Stimulated activated CD4-positive, alpha-beta T cell treated with anti-CD3 and anti-CD28 coated beads, Interleukin-15, amount 100 ng/mL, for 1 hour (primary cell): ENCODE data around the gene PRKAB1.

Experiments used
- DNase-seq, 2 donors: peaks; one replicate each; pipeline ENCODE4 v3.0.0-alpha.2; 2020; ENCODE audit warnings: low read depth in 1 of 2, low spot score in 1 of 2

PRKAB1 gene

GRCh38 chr12:119660076-119660475 lies 7.9 kb upstream of the PRKAB1 start:
- no peak for DNase-seq

GRCh38 chr12:119661882-119662281 lies 6.1 kb upstream of the PRKAB1 start:
- DNase-seq: no peak

- no peak for DNase-seq
Measured at GRCh38 chr12:119664642-119665041, 3.3 kb upstream of the PRKAB1 start.

- no peak for DNase-seq
Measured at GRCh38 chr12:119665164-119665929, 2.6 kb upstream of the PRKAB1 start.

- no peak for DNase-seq
Measured at GRCh38 chr12:119666226-119666795, 1.6 kb upstream of the PRKAB1 start.

- no peak for DNase-seq
Measured at GRCh38 chr12:119666900-119667576, 895 bp upstream of the PRKAB1 start.

GRCh38 chr12:119668324-119668841 lies 450 bp downstream of the PRKAB1 start:
- DNase-seq: no peak

GRCh38 chr12:119669744-119670472 lies 2.0 kb downstream of the PRKAB1 start:
- no peak for DNase-seq

- no peak for DNase-seq
Measured at GRCh38 chr12:119671070-119671469, 3.1 kb downstream of the PRKAB1 start.

GRCh38 chr12:119672194-119672593 lies 4.3 kb downstream of the PRKAB1 start:
- DNase-seq: no peak

- no peak for DNase-seq
Measured at GRCh38 chr12:119673634-119674033, 5.7 kb downstream of the PRKAB1 start.

- no peak for DNase-seq
Measured at GRCh38 chr12:119674560-119674959, 6.6 kb downstream of the PRKAB1 start.

- DNase-seq: no peak
Measured at GRCh38 chr12:119676022-119676421, 8.1 kb downstream of the PRKAB1 start.

GRCh38 chr12:119676573-119676972 lies 8.6 kb downstream of the PRKAB1 start:
- DNase-seq: no peak

- DNase-seq: no peak
Measured at GRCh38 chr12:119678459-119678858, 10.5 kb downstream of the PRKAB1 start.

GRCh38 chr12:119679081-119679480 lies 11.1 kb downstream of the PRKAB1 start:
- no peak for DNase-seq

GRCh38 chr12:119679490-119679889 lies 11.6 kb downstream of the PRKAB1 start:
- no peak for DNase-seq

GRCh38 chr12:119681111-119681510 lies 13.2 kb downstream of the PRKAB1 start:
- no peak for DNase-seq

- no peak for DNase-seq
Measured at GRCh38 chr12:119681728-119682638, 14.1 kb downstream of the PRKAB1 start.

- no peak for DNase-seq
Measured at GRCh38 chr12:119682639-119683252, 14.8 kb downstream of the PRKAB1 start.
